DOHH2 (cell line): Measurements from ENCODE around the gene DCT.

ENCODE experiments used
- H3F3A ChIP-seq: fragments of 200-600 bp; sonication (generic), shearing (Covaris generic); 2 replicates; pipeline ENCODE4 v1.6.0; 2016; ENCODE audit warnings: antibody characterized with exemption, mild to moderate bottlenecking; ENCODE audit not compliant: control insufficient read depth, insufficient read depth
- H3K27ac ChIP-seq: fragments of 200-600 bp; sonication (generic); 2 replicates; pipeline ENCODE4 v1.5.1; 2014; ENCODE audit warnings: low read depth, mild to moderate bottlenecking, low read length, moderate library complexity
- H3K27me3 ChIP-seq: fragments of 200-600 bp; sonication (generic); 2 replicates; pipeline ENCODE4 v1.6.1; 2014; ENCODE audit warnings: mild to moderate bottlenecking, low read length, mixed read lengths; ENCODE audit not compliant: control insufficient read depth
- H3K36me3 ChIP-seq: fragments of 200-600 bp; sonication (generic); 2 replicates; pipeline ENCODE4 v1.6.1; 2014; ENCODE audit warnings: mild to moderate bottlenecking, low read length, moderate library complexity, mixed read lengths; ENCODE audit not compliant: control insufficient read depth
- H3K4me1 ChIP-seq: fragments of 200-600 bp; sonication (generic); 2 replicates; pipeline ENCODE4 v1.6.1; 2014; ENCODE audit warnings: mild to moderate bottlenecking, low read length, mixed read lengths; ENCODE audit not compliant: control insufficient read depth
- H3K4me2 ChIP-seq: fragments of 200-600 bp; sonication (generic); 2 replicates; pipeline ENCODE4 v1.6.0; 2014; ENCODE audit warnings: mild to moderate bottlenecking, low read length, moderate library complexity
- H3K4me3 ChIP-seq: fragments of 200-600 bp; sonication (generic); 2 replicates; pipeline ENCODE4 v1.5.1; 2014; ENCODE audit warnings: mild to moderate bottlenecking, low read length, mixed read lengths
- H3K79me2 ChIP-seq: fragments of 200-600 bp; sonication (generic); 2 replicates; pipeline ENCODE4 v1.6.1; 2014; ENCODE audit warnings: mild to moderate bottlenecking, low read length, mixed read lengths; ENCODE audit not compliant: control insufficient read depth
- H3K9me2 ChIP-seq: fragments of 200-600 bp; sonication (generic); replicated peaks from 2 replicates; pipeline ENCODE4 v1.6.1; 2014; ENCODE audit warnings: mild to moderate bottlenecking, low read length, mixed read lengths; ENCODE audit not compliant: control insufficient read depth
- H3K9me3 ChIP-seq: fragments of 200-600 bp; sonication (generic); 2 replicates; pipeline ENCODE4 v1.6.1; 2014; ENCODE audit warnings: antibody characterized with exemption, low read length, mixed read lengths; ENCODE audit not compliant: control insufficient read depth, insufficient read depth
- H4K20me1 ChIP-seq: fragments of 200-600 bp; sonication (generic); 2 replicates; pipeline ENCODE4 v1.6.0; 2014; ENCODE audit warnings: low read depth, mild to moderate bottlenecking, antibody characterized with exemption, low read length, moderate library complexity; ENCODE audit not compliant: control insufficient read depth, insufficient read depth
- CTCF ChIP-seq: fragments of 200-600 bp; sonication (generic); IDR thresholded peaks from one replicate; pipeline ENCODE4 v1.5.1; 2014; ENCODE audit warnings: antibody characterized with exemption, mild to moderate bottlenecking, low read depth, low read length; ENCODE audit not compliant: poor library complexity, severe bottlenecking
- EZH2phosphoT487 ChIP-seq: fragments of 200-600 bp; sonication (generic); IDR thresholded peaks from 2 replicates; pipeline ENCODE4 v1.6.1; 2017; ENCODE audit warnings: borderline replicate concordance, mild to moderate bottlenecking, antibody characterized with exemption, low read length, moderate library complexity, mixed read lengths

The DCT gene

GRCh38 chr13:94419304-94419924 is 60.1 kb downstream of the DCT start:
- Histone ChIP-seq H3K9me3 (no peaks in the 10 kb centered on the region), H3K4me2 (no peak overlapping the region), H3F3A (no peaks in the 10 kb centered on the region), H3K27ac (no peak overlapping the region), H3K36me3 (no peaks in the 10 kb centered on the region), H4K20me1 (no peaks in the 10 kb centered on the region), H3K27me3 (peaks cover 3% of the 10 kb centered on the region), H3K9me2 (no peaks in the 10 kb centered on the region), H3K79me2 (no peaks in the 10 kb centered on the region), H3K4me1 (no peaks in the 10 kb centered on the region), H3K4me3 (no peak overlapping the region)
- TF ChIP-seq EZH2phosphoT487 (no peak), CTCF (no peak)

GRCh38 chr13:94417294-94417693 is 62.2 kb downstream of the DCT start:
- TF ChIP-seq CTCF (no peak), EZH2phosphoT487 (no peak)
- H3K4me3 ChIP-seq: no peak overlapping the region
- no peak overlapping the region for H3K4me2 ChIP-seq
- no peaks in the 10 kb centered on the region for H3K36me3 ChIP-seq
- H3F3A ChIP-seq: no peaks in the 10 kb centered on the region
- H3K27me3 ChIP-seq: peaks cover 3% of the 10 kb centered on the region
- H3K9me2 ChIP-seq: no peaks in the 10 kb centered on the region
- H3K27ac ChIP-seq: no peak overlapping the region
- H3K79me2 ChIP-seq: no peaks in the 10 kb centered on the region
- H3K4me1 ChIP-seq: no peaks in the 10 kb centered on the region
- H3K9me3 ChIP-seq: no peaks in the 10 kb centered on the region
- H4K20me1 ChIP-seq: no peaks in the 10 kb centered on the region

GRCh38 chr13:94416454-94417080 is 62.9 kb downstream of the DCT start:
- TF ChIP-seq EZH2phosphoT487 (no peak), CTCF (peak; percentile 62)
- H3K4me1 ChIP-seq: no peaks in the 10 kb centered on the region
- no peaks in the 10 kb centered on the region for H3K9me3 ChIP-seq
- H3K27me3 ChIP-seq: peaks cover 5% of the 10 kb centered on the region
- H3K4me2 ChIP-seq: no peak overlapping the region
- no peaks in the 10 kb centered on the region for H3K36me3 ChIP-seq
- H4K20me1 ChIP-seq: no peaks in the 10 kb centered on the region
- H3K9me2 ChIP-seq: no peaks in the 10 kb centered on the region
- no peaks in the 10 kb centered on the region for H3K79me2 ChIP-seq
- no peak overlapping the region for H3K4me3 ChIP-seq
- H3K27ac ChIP-seq: no peak overlapping the region
- H3F3A ChIP-seq: no peaks in the 10 kb centered on the region
